Measurements from ENCODE around the gene ADAMTSL2.

Gene ADAMTSL2

DNA sequence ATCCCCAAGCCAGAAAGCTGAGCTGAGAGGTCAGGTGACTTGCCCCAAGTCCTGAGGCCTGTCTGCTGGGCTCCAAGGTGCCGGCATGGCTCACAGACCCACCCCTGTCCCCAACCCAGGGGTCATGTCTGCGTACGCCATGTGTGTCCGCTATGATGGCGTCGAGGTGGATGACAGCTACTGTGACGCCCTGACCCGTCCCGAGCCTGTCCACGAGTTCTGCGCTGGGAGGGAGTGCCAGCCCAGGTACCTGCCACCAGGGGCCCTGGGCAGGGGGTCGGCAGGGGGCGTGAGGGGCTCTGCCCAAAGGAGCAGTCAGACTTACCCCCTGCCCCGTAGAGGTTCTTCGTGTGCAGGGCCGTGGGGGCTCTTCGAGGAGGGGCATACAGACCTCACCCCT lies 32.3 kb downstream of the ADAMTSL2 start:
- TF ChIP-seq, protein P1, sequence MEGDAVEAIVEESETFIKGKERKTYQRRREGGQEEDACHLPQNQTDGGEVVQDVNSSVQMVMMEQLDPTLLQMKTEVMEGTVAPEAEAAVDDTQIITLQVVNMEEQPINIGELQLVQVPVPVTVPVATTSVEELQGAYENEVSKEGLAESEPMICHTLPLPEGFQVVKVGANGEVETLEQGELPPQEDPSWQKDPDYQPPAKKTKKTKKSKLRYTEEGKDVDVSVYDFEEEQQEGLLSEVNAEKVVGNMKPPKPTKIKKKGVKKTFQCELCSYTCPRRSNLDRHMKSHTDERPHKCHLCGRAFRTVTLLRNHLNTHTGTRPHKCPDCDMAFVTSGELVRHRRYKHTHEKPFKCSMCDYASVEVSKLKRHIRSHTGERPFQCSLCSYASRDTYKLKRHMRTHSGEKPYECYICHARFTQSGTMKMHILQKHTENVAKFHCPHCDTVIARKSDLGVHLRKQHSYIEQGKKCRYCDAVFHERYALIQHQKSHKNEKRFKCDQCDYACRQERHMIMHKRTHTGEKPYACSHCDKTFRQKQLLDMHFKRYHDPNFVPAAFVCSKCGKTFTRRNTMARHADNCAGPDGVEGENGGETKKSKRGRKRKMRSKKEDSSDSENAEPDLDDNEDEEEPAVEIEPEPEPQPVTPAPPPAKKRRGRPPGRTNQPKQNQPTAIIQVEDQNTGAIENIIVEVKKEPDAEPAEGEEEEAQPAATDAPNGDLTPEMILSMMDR (IDR thresholded peaks at IDR 0.05; ENCODE audit: extremely low read depth, insufficient read depth, missing control alignments): no peak
- in situ Hi-C loops (cut with MboI; ENCODE audit: low pct_unique_long_range_greater_than_20kb, low sequenced_read_pairs, unreplicated experiment): no loop called here
- no peak for DNase-seq (ENCODE audit: low spot score)

DNA sequence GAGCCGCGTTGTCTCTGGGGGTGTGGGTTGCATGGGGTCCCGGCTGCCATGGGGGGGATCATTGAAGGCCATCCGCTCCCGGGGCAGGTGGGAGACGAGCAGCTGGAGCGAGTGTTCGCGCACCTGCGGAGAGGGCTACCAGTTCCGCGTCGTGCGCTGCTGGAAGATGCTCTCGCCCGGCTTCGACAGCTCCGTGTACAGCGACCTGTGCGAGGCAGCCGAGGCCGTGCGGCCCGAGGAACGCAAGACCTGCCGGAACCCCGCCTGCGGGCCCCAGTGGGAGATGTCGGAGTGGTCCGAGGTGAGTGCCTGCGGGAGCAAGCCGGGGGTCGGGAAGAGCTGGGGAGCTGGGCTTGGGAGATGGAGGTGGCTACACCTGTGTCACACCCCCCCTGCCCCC lies 33.7 kb downstream of the ADAMTSL2 start:
- TF ChIP-seq, protein P1 (IDR thresholded peaks at IDR 0.05; ENCODE audit: extremely low read depth, insufficient read depth, missing control alignments): no peak
- DNase-seq (ENCODE audit: low spot score): no peak
- in situ Hi-C loops (cut with MboI; ENCODE audit: low pct_unique_long_range_greater_than_20kb, low sequenced_read_pairs, unreplicated experiment): no loop called here

DNA sequence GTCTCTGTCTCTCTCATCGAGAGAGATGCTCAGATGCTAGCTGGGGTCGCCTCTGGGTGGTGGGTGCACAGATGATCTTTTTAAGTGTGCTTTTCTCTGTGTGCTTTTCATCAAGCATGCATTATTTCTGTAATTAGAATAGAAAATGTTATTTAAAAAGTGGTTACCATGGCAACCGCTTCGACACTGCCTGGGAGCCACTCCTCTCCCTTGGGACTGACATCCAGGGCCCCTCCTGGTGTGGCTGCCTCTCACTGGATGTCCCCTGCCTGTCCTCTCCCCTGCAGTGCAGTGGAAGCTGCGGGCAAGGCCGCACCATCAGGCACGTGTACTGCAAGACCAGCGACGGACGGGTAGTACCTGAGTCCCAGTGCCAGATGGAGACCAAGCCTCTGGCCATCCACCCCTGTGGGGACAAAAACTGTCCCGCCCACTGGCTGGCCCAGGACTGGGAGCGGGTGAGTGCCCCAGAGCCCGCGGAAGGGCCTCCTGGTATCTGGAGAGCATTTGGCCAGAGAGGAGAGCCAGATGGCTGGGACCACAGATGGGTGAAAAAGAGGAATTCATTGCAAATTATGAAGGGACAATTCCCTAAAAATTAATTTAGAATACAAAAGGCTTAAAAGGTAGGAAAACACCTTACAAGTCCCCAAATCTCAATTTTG lies 34.7 kb downstream of the ADAMTSL2 start:
- TF ChIP-seq, protein P1 (IDR thresholded peaks at IDR 0.05; ENCODE audit: extremely low read depth, insufficient read depth, missing control alignments): no peak
- DNase-seq (ENCODE audit: low spot score): no peak
- in situ Hi-C loops (cut with MboI; ENCODE audit: low pct_unique_long_range_greater_than_20kb, low sequenced_read_pairs, unreplicated experiment): no loop called here

DNA sequence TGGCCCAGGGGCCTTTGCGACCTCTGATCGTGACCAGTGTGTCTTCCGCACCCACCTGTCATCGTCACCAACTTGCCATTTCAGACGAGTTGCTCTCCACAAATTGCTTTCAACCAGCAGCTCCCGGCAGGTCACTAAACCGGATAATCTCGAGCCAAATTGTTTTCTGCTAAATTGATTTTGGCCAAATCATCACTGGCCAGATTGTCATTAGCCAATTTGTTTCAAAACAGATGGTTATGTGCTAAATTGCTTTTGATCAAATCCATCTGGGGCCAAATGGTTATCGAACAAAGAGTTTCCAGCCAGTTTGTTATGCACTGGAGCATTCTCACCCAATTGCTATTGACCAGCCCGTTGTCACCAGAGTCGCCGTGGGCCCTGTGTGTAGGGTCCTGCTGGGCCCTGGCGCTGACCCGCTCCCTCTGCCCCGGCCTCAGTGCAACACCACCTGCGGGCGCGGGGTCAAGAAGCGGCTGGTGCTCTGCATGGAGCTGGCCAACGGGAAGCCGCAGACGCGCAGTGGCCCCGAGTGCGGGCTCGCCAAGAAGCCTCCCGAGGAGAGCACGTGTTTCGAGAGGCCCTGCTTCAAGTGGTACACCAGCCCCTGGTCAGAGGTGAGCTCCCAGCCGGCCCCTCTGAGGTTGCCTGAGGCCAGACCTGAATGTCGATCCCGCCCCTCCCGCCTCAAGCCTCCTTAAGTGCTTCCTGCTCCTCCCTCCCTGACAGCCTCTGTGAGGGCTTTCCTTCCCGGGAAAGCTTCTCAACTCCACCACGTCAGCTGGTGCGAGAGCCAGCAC lies 35.6 kb downstream of the ADAMTSL2 start:
- in situ Hi-C loops (cut with MboI; ENCODE audit: low pct_unique_long_range_greater_than_20kb, low sequenced_read_pairs, unreplicated experiment): no loop called here
- TF ChIP-seq, protein P1 (IDR thresholded peaks at IDR 0.05; ENCODE audit: extremely low read depth, insufficient read depth, missing control alignments): no peak
- no peak for DNase-seq (ENCODE audit: low spot score)

DNA sequence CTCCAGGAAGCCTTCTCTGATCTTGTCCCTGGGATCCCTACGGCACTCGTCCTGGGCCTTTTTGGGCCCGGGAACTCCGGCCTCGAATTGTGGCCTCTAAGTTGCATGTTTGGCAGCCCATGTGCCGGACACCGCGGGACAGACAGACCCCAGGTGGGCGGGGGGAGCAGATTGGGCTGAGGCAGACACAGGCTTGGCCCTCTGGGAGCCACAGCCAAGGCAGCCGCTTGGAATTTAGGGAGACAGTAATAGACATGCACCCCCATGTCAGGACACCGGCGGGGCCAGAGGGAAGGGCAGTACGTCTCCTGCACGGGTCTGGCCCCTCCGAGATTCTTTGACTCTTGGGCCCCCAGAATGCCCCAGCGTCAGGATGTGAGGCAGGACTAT lies 36.2 kb downstream of the ADAMTSL2 start:
- DNase-seq (ENCODE audit: low spot score): no peak
- in situ Hi-C loops (cut with MboI; ENCODE audit: low pct_unique_long_range_greater_than_20kb, low sequenced_read_pairs, unreplicated experiment): no loop called here
- TF ChIP-seq, protein P1 (IDR thresholded peaks at IDR 0.05; ENCODE audit: extremely low read depth, insufficient read depth, missing control alignments): no peak

DNA sequence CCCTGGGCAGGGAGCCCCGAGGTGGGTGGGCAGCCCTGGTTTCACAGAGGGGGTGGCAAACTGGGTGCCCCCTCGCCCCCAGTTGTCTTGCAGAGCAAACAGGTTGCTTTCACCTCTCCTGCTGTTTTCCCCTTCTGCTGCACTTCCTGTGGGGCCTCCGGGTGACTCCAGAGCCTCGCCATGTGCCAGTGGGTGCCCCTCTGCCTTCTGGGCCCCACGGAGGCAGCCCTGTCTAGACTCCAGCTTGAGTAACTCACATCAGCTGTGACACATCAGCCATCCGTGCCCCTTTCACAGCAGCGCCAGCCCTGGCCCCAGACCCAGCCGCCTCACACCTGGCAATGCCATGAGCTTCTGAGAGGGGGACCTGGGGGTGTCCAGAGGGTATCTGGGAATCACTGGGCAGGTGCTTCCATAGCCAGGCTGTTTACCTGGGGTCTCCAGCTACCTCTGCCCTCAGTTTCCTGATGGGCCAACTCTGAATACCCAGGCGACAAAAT lies 36.9 kb downstream of the ADAMTSL2 start:
- in situ Hi-C loops (cut with MboI; ENCODE audit: low pct_unique_long_range_greater_than_20kb, low sequenced_read_pairs, unreplicated experiment): no loop called here
- no peak for DNase-seq (ENCODE audit: low spot score)
- TF ChIP-seq, protein P1 (IDR thresholded peaks at IDR 0.05; ENCODE audit: extremely low read depth, insufficient read depth, missing control alignments): no peak
